CD4-positive, alpha-beta T cell treated with Interleukin-17A for 4 hours (primary cell): Measurements from ENCODE around the gene AMHR2.
"Not testable (repeated sequence)": the region's sequence is repeated elsewhere in the genome, so short reads cannot be mapped to it uniquely, and the experiment has no call there.

ENCODE experiments used
- DNase-seq: peaks from one replicate; pipeline ENCODE4 v3.0.0-alpha.2; 2020; ENCODE audit warnings: mixed read lengths

The AMHR2 gene

GRCh38 chr12:53423597-53423996 is at the start of gene AMHR2:
Gene AMHR2 (plus strand): TSS chr12:53423855. CDS start chr12:53423935, 80 bp downstream.
- no peak for DNase-seq

GRCh38 chr12:53374277-53374676 is 49.4 kb upstream of the AMHR2 start:
- not testable (repeated sequence) for DNase-seq

GRCh38 chr12:53376747-53377146 is 46.9 kb upstream of the AMHR2 start:
- DNase-seq, result no peak

GRCh38 chr12:53378222-53378621 is 45.4 kb upstream of the AMHR2 start:
- DNase-seq, result no peak

- DNase-seq, result no peak
Observed at GRCh38 chr12:53378724-53379388, 44.8 kb upstream of the AMHR2 start.

GRCh38 chr12:53379389-53380103 is 44.1 kb upstream of the AMHR2 start:
- DNase-seq, result peak; percentile 99

GRCh38 chr12:53380104-53380793 is 43.4 kb upstream of the AMHR2 start, which contains the start of gene SP1:
Gene SP1 (plus strand): TSS chr12:53380176. CDS start chr12:53380292, 116 bp downstream.
- peak; percentile 94 for DNase-seq

GRCh38 chr12:53380794-53381730 is 42.6 kb upstream of the AMHR2 start:
- DNase-seq, result no peak

GRCh38 chr12:53381731-53382630 is 41.7 kb upstream of the AMHR2 start:
- peak; percentile 59 for DNase-seq

- DNase-seq, result no peak
Observed at GRCh38 chr12:53383258-53383657, 40.4 kb upstream of the AMHR2 start.

GRCh38 chr12:53386381-53386780 is 37.3 kb upstream of the AMHR2 start:
- not testable (repeated sequence) for DNase-seq

- no peak for DNase-seq
Observed at GRCh38 chr12:53388932-53389331, 34.7 kb upstream of the AMHR2 start.

- DNase-seq, result no peak
Observed at GRCh38 chr12:53389702-53390101, 34.0 kb upstream of the AMHR2 start.

- no peak for DNase-seq
Observed at GRCh38 chr12:53391724-53392123, 31.9 kb upstream of the AMHR2 start.

- no peak for DNase-seq
Observed at GRCh38 chr12:53399896-53400295, 23.8 kb upstream of the AMHR2 start.

- DNase-seq, result not testable (repeated sequence)
Observed at GRCh38 chr12:53402351-53402750, 21.3 kb upstream of the AMHR2 start.

- no peak for DNase-seq
Observed at GRCh38 chr12:53402871-53403270, 20.8 kb upstream of the AMHR2 start.

GRCh38 chr12:53410951-53411350 is 12.7 kb upstream of the AMHR2 start:
- DNase-seq, result no peak

GRCh38 chr12:53413485-53414204 is 10.0 kb upstream of the AMHR2 start:
- no peak for DNase-seq

- no peak for DNase-seq
Observed at GRCh38 chr12:53414756-53415417, 8.8 kb upstream of the AMHR2 start.
